K562 (cell line): Measurements from ENCODE around the gene SIT1. TPM values are rescaled to one million over a fixed set of nuclear protein-coding genes. Genes with fewer than 3 reads are reported as not detected.
A peak's percentile ranks its signal among the peaks of the same experiment; 100 is the strongest.

Source experiments
- BACH1 ChIP-seq: fragments of 200-800 bp; sonication (Bioruptor generic); IDR thresholded peaks from 2 replicates; pipeline ENCODE4 v1.6.1; 2016; ENCODE audit warnings: missing genetic modification characterization, missing compliant biosample characterization
- CCAR2 ChIP-seq: fragments of 200-400 bp; formaldehyde crosslinking; IDR thresholded peaks from 2 replicates; pipeline ENCODE4 v1.6.1; 2017; ENCODE audit warnings: mild to moderate bottlenecking, low read depth, low read length
- CREBBP ChIP-seq: IDR thresholded peaks from one replicate; pipeline ENCODE4 v1.6.1; 2012; ENCODE audit warnings: low read depth, mild to moderate bottlenecking, control low read depth, inconsistent platforms, low read length
- CUX1 ChIP-seq: fragments of 200-800 bp; sonication (Bioruptor generic); IDR thresholded peaks from 2 replicates; pipeline ENCODE4 v1.6.1; 2016; ENCODE audit warnings: missing genetic modification characterization, missing compliant biosample characterization
- FOSL1 ChIP-seq: fragments of 200-800 bp; sonication (Bioruptor generic); conservative IDR thresholded peaks from 2 replicates; pipeline ENCODE4 v1.6.1; 2016; ENCODE audit warnings: missing genetic modification characterization, missing compliant biosample characterization
- FOXM1 ChIP-seq, 2 experiments: fragments of 450-650 bp in 1 of 2; sonication (generic) in 1 of 2; formaldehyde crosslinking in 1 of 2; IDR thresholded peaks; 2 replicates each; pipeline versions ENCODE4 v1.6.1 to v1.9.0; 2017 to 2022; ENCODE audit warnings: low read depth in 2 of 2, mild to moderate bottlenecking in 2 of 2, missing genetic modification reagents in 1 of 2, moderate library complexity in 1 of 2
- HNRNPL ChIP-seq: fragments of 200-400 bp; formaldehyde crosslinking; IDR thresholded peaks from 2 replicates; pipeline ENCODE4 v1.6.1; 2017; ENCODE audit warnings: low read depth, mild to moderate bottlenecking, low read length
- KDM4B ChIP-seq, 2 experiments: fragments of 450-650 bp in 1 of 2; sonication (generic) in 1 of 2; IDR thresholded peaks; 2 replicates each; pipeline ENCODE4 v1.6.1; 2016 to 2017; ENCODE audit warnings: borderline replicate concordance in 2 of 2, antibody characterized with exemption in 1 of 2, low read depth in 1 of 2, mild to moderate bottlenecking in 1 of 2
- NFE2 ChIP-seq: IDR thresholded peaks from 2 replicates; pipeline ENCODE4 v1.6.1; 2014; ENCODE audit warnings: antibody characterized with exemption, low read depth
- NR2C2 ChIP-seq, 2 experiments: fragments of 200-800 bp in 1 of 2; sonication (Bioruptor generic) in 1 of 2; sonication (generic) in 1 of 2; formaldehyde crosslinking in 1 of 2; IDR thresholded peaks; 2 replicates each; pipeline versions ENCODE4 v1.6.1 to v1.8.0; 2016 to 2022; ENCODE audit warnings: mild to moderate bottlenecking in 1 of 2, missing compliant biosample characterization in 1 of 2, missing genetic modification characterization in 1 of 2, missing genetic modification reagents in 1 of 2
- PCBP1 ChIP-seq: fragments of 200-400 bp; formaldehyde crosslinking; IDR thresholded peaks from 2 replicates; pipeline ENCODE4 v1.6.1; 2018; ENCODE audit warnings: mild to moderate bottlenecking, low read depth, low read length; ENCODE audit not compliant: poor library complexity, severe bottlenecking
- RAD21 ChIP-seq, 2 experiments: fragments of 250-450 bp in 1 of 2; fragments of 450-650 bp in 1 of 2; sonication (Bioruptor Pico) in 1 of 2; formaldehyde crosslinking in 1 of 2; IDR thresholded peaks in 1 of 2; conservative IDR thresholded peaks in 1 of 2; 2 replicates each; pipeline versions ENCODE4 v1.4.0 to v1.8.0; 2020 to 2022; ENCODE audit warnings: mild to moderate bottlenecking in 2 of 2, moderate library complexity in 1 of 2
- TBP ChIP-seq: optimal IDR thresholded peaks from 2 replicates; pipeline ENCODE3; 2011; ENCODE audit warnings: low read depth, low read length, improper control_type of control experiment
- TEAD1 ChIP-seq, 2 experiments: fragments of 450-650 bp in 1 of 2; sonication (generic) in 1 of 2; formaldehyde crosslinking; IDR thresholded peaks; 2 replicates each; pipeline versions ENCODE4 v1.4.0 to v1.8.0; 2020 to 2022; ENCODE audit warnings: mild to moderate bottlenecking in 2 of 2, missing genetic modification reagents in 1 of 2
- ZBTB9 ChIP-seq: fragments of 450-650 bp; formaldehyde crosslinking; IDR thresholded peaks from 2 replicates; pipeline ENCODE4 v1.4.0; 2020; ENCODE audit warnings: mild to moderate bottlenecking, moderate library complexity
- ZFPM2 ChIP-seq: fragments of 250-450 bp; sonication (Bioruptor Pico); IDR thresholded peaks from 2 replicates; pipeline ENCODE4 v1.5.1; 2022; ENCODE audit warnings: mild to moderate bottlenecking
- ZNF121 ChIP-seq: sonication (generic); formaldehyde crosslinking; conservative IDR thresholded peaks from 2 replicates; pipeline ENCODE4 v1.8.0; 2022; ENCODE audit warnings: missing genetic modification reagents
- ZNF217 ChIP-seq: sonication (generic); formaldehyde crosslinking; IDR thresholded peaks from 2 replicates; pipeline ENCODE4 v1.8.0; 2022; ENCODE audit warnings: mild to moderate bottlenecking, missing genetic modification reagents
- ZNF354B ChIP-seq: fragments of 250-450 bp; sonication (Bioruptor Pico); IDR thresholded peaks from 2 replicates; pipeline ENCODE4 v1.4.0; 2020
- ZNF436 ChIP-seq: fragments of 250-450, 450-650 bp; sonication (Bioruptor Pico); formaldehyde crosslinking; IDR thresholded peaks from 2 replicates; pipeline ENCODE4 v1.7.0; 2020; ENCODE audit warnings: mild to moderate bottlenecking
- polyA plus RNA-seq, 8 experiments: library from polyadenylated mRNA; depleted of rRNA in 4 of 8; stranded (reverse) in 5 of 8; unstranded in 3 of 8; fragments of >200 nt; fragmentation: Nextera tagmentation in 2 of 8; fragmentation: Illumina TruSeq in 1 of 8; extraction: Ambion mirVana in 2 of 8; extraction: Trizol in 1 of 8; gene quantifications; 2 replicates each; pipeline versions ENCODE4 v1.2.1 to v1.2.3, GENCODE V29; 2011 to 2014; ENCODE audit warnings: inconsistent platforms in 1 of 8, missing spikeins in 1 of 8
- total RNA-seq, 7 experiments: library from RNA; depleted of rRNA in 6 of 7; stranded (reverse); fragments of >200 nt in 6 of 7; fragmentation: Illumina TruSeq in 2 of 7; extraction: Trizol in 2 of 7; gene quantifications; 2 replicates each; pipeline versions ENCODE4 v1.2.1 to v1.2.3, GENCODE V29; 2011 to 2021; ENCODE audit warnings: low replicate concordance in 1 of 7

SIT1 gene
- total and polyA plus RNA-seq, 9 of the 15 experiments (the other 6 are each of a cell fraction or from before 2014, with no cell fraction given): not detected

GRCh38 chr9:35646533-35647265 is 4.0 kb downstream of the SIT1 start (continued):
- 0 out of 2 replicates have a peak, but pooled peaks have one; percentile 24 for TF ChIP-seq FOXM1 (IDR thresholded peaks at IDR 0.05; ENCODE audit: low read depth)
- TF ChIP-seq FOXM1 (CRISPR knock-in tag; IDR thresholded peaks at IDR 0.05; ENCODE audit: low read depth): no peak
- TF ChIP-seq CCAR2: no peak
- TF ChIP-seq NFE2: no peak
- no peak for TF ChIP-seq ZFPM2 (CRISPR knock-in tag)
- TF ChIP-seq CUX1 (CRISPR knock-in tag): no peak
- no peak for TF ChIP-seq CREBBP
- no peak for TF ChIP-seq ZNF217 (CRISPR knock-in tag)
- no peak for TF ChIP-seq KDM4B (IDR thresholded peaks at IDR 0.05; ENCODE audit: borderline replicate concordance in 2 of 2, low read depth in 1 of 2)
- no peak for TF ChIP-seq NR2C2 (CRISPR knock-in tag; IDR thresholded peaks at IDR 0.05)
- TF ChIP-seq NR2C2 (tag; IDR thresholded peaks at IDR 0.05): no peak
- TF ChIP-seq HNRNPL: no peak
- TF ChIP-seq ZBTB9 (CRISPR knock-in tag): no peak
- TF ChIP-seq BACH1 (tag): no peak
- peak; percentile 57 to 77 for TF ChIP-seq RAD21 (CRISPR knock-in tag; conservative IDR thresholded peaks at IDR 0.05 in 1 of 2, IDR thresholded peaks at IDR 0.05 in 1 of 2)
- no peak for TF ChIP-seq ZNF354B (CRISPR knock-in tag)
- TF ChIP-seq ZNF121 (CRISPR knock-in tag): no peak
- peak; percentile 53 for TF ChIP-seq PCBP1
- TF ChIP-seq TBP: no peak
- TF ChIP-seq ZNF436: no peak
- peak in 1 of 2 experiments; percentile 29; a peak in 1 of 4 replicates for TF ChIP-seq TEAD1 (CRISPR knock-in tag; IDR thresholded peaks at IDR 0.05)
- TF ChIP-seq FOSL1: no peak
